SU-DHL-6 (cell line): ENCODE data around the gene RUFY3.

Source experiments
- CTCF ChIP-seq: fragments of 200-600 bp; sonication (generic); IDR thresholded peaks from one replicate; pipeline ENCODE4 v1.5.1; 2017; ENCODE audit warnings: antibody characterized with exemption, mild to moderate bottlenecking, low read length, moderate library complexity; ENCODE audit not compliant: insufficient read depth, poor library complexity, severe bottlenecking
- EZH2phosphoT487 ChIP-seq: fragments of 200-600 bp; sonication (generic), shearing (Covaris generic); conservative IDR thresholded peaks from 2 replicates; pipeline ENCODE4 v1.6.1; 2018; ENCODE audit warnings: mild to moderate bottlenecking, antibody characterized with exemption, low read length, moderate library complexity, mixed read lengths

GRCh38 chr4:70678383-70678999 lies 43.3 kb upstream of the RUFY3 start:
- no peak for TF ChIP-seq CTCF
- TF ChIP-seq EZH2phosphoT487, result no peak
